Measurements from ENCODE around the gene MACROD2.
"Not testable (repeated sequence)": the region's sequence is repeated elsewhere in the genome, so short reads cannot be mapped to it uniquely, and the experiment has no call there.

MACROD2 gene

GRCh38 chr20:14197097-14197496 is 201.8 kb downstream of the MACROD2 start:
- no peak for DNase-seq

DNA sequence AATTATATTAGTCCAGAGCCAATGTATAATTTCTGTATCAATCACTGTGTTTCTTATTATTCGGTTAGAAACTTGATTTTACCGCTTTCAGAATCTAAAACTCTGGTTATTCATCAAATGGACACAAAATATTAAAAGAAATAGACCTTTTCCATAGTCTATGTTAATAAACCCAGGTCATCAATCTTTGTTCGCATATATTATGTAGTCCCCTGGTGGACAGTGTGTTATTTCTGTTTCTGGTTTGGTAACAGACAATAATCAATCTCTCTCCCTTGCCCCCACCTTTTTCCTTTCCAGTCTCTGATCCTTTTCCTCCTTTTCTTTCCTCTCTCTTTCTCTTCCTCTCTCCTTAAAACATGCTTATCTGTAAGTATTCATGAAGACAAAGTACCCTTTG is 203.1 kb downstream of the MACROD2 start:
- no peak for DNase-seq

DNA sequence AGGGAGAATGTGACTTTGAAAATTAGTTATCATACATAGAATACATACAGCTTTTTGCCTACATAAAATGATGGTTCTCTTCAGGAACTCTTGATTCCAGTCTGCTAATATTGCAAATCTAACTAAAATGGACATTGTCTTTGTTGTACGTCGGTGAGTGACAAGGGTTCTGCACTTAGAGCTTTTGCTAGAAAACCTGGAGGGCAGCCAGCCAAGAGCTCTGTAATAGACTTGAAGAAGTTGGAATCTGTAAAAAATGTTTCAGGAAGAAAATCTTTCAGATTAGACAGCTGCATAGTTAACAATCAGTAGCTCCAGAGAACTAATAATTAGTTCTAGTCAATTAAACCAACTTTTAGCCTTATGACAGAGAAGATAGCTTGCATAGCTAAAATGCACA is 203.8 kb downstream of the MACROD2 start:
- no peak for DNase-seq

DNA sequence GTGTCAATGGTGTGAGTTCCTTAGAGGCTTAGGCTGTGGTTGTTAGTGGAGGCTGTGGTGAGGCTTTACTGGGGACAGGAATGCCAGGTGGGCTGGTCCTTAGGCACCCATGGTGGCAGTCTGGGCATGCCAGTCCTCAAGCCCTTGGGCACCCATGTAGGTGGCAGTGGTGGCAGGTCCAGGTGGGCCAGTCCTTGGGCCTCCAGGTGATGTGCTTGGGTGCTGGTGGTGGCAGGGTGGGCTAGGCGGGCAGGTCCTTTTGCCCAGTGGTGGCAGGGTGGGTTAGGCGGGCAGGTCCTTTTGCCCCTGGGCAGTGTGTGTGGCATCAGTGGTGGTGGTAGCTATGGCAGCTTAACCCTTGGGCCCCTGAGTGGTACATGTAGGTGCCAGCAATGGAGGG is 208.3 kb downstream of the MACROD2 start:
- DNase-seq: no peak

DNA sequence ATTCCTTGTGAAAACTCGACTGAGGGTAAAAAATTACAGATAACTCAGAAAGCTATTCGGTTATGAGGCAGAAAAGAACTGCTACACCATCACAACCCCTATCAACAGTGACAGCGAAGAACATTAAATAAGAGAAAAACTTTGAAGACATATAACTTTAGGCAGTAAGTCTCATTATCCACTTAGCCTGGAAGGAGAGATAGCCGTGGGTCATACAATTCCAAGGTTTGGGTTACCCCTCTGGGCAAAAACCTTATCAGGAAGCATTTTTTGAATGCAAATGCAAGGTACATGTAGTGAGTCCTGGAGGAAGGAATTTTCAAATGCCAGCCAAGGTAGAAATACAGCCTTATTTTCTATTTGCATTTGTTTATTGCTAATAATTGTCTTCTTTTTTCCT is 212.3 kb downstream of the MACROD2 start:
- DNase-seq: no peak

GRCh38 chr20:14208956-14209355 is 213.6 kb downstream of the MACROD2 start:
- DNase-seq: no peak

GRCh38 chr20:14210146-14210545 is 214.8 kb downstream of the MACROD2 start:
- no peak for DNase-seq

GRCh38 chr20:14214046-14214445 is 218.7 kb downstream of the MACROD2 start:
- no peak for DNase-seq

DNA sequence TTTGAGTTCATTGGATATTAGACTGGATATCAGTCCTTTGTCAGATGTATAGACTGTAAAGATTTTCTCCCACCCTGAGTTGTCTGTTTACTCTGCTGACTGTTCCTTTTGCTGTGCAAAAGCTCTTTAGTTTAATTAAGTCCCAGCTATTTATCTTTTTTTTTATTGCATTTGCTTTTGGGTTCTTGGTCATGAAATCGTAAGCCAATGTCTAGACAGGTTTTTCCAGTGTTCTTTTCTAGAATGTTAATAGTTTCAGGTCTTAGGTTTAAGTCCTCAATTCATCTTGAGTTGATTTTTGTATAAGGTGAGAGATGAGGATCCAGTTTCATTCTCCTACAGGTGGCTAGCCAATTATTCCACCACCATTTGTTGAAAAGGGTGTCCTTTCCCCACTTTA is 220.6 kb downstream of the MACROD2 start:
- DNase-seq: not testable (repeated sequence)

DNA sequence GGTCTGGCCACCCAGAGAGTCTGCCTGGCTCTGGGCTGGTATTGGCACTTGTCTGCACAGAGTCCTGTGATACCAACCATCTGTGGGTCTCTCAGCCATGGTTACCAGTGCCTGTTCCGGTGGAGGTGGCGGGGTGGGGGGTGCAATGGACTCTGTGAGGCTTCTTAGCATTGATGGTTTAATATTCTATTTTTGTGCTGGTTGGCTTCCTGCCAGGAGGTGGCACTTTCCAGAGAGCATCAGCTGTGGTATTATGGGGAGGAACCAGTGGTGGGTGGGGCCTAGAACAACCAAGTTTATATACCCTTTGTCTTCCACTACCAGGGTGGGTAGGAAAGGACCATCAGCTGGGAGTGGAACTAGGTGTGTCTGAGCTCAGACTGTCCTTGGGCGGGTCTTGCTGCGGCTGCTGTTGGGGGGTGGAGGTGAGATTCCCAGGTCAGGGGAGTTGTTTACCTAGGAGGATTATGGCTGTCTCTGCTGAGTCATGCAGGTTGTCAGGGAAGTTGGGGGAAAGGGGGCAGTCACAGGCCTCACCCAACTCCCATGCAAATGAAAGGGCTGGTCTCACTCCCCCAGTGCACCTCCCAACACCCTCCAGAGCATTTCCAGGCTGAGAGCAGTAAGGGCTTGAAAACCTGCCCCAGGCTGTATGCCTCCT is 224.6 kb downstream of the MACROD2 start:
- DNase-seq: no peak

DNA sequence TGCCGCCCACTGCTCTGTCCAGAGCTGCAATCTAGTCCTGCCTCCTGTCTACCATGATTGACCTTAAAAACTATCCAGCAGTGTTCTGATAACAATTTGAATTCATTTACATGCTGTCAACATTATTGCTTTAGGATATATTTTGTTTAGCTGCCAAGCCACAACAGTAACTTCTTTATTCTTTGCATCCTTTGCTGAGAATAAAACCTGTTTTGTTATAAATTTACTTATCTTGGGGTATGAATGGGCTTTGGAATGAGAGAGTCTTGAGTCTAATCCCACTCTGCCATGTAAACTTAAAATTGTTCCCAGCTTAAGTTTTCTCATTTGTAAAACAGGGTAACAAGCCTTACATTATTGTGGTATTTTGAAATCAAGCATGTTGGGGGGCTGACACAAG is 225.7 kb downstream of the MACROD2 start:
- no peak for DNase-seq

GRCh38 chr20:14223806-14224205 is 228.5 kb downstream of the MACROD2 start:
- DNase-seq: no peak

GRCh38 chr20:14226051-14227049 is 231.0 kb downstream of the MACROD2 start:
- not testable (repeated sequence) for DNase-seq

DNA sequence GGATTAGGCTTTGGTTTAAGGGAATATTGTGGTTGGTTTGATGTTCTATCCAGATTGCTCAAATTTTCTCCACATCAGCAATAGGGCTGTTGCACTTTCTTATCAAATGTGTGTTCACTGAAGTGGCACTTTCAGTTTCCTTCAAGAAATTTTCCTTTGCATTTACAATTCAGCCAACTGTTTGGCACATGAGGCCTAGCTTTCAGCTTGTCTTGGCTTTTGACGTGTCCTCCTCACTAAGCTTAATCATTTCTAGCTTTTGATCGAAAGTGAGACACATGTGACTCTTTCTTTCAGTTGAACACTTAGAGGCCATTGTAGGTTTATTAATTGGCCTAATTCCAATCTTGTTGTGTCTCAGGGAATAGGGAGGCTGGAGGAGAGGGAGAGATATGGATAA is 237.3 kb downstream of the MACROD2 start:
- no peak for DNase-seq

DNA sequence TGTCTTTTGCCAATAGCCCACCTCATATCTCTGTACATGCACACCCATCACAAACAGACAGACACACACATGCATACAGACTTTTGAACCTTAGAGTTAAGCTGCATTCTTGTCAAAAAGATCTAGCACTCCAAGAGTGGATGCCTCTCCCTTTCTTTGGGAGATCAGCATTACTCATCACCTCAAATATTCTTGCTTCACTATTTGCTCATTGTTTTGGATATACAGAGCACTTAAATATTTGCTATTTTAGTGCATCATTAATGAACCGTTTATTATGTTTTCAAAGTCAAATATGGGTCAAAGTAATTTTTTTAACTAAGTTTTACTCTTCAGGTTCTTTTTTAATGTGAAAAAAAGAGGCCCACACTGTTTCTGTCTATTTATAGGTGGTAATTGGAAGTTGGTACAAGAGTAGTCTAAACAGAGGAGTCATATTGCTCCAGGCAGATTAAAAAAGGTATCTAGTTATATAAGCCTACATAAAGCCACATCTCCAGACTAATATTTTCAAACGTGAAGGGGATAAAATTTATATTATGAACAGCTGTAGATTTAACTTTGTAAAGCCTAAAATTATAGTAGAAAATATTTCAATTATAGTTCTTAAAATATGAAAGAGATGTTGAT is 239.5 kb downstream of the MACROD2 start:
- no peak for DNase-seq

DNA sequence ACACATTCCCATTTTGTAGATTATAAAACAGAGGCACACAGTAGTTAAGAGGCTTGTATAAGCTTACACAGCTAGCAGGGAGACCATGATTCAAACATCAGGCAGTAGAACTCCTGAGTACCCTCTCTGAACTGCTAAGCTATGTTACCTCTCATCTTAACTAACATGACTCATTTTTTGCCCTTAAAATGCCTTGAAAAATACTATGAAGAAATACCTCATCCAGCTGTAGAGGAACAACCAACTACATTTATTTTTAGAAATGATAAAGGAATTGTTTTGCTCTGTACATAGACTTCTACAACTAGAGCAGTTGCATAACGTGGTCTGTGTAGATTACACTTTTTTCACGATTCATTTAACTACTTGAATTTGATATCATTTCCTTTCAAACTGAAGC is 240.0 kb downstream of the MACROD2 start:
- DNase-seq: no peak

GRCh38 chr20:14245368-14245970 is 250.2 kb downstream of the MACROD2 start:
- no peak for DNase-seq

DNA sequence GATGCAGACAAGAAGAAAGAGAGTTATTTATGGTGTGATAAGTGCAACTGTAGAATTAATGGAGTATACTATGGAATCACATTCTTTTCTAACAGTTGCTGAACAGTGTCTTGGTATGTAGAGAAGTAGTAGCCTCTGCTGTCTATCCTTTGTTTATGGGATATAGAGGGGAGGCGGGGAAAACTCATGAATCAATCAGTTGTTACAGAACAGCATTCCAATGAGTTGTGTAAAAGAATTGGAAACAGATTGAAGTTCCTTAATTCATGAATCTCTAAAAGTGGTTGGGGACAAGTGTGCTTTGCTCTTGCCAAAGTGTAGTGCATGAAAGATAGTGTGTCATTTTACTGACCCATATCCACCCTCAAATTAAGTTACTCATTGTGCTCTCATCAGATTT is 264.4 kb downstream of the MACROD2 start:
- no peak for DNase-seq

DNA sequence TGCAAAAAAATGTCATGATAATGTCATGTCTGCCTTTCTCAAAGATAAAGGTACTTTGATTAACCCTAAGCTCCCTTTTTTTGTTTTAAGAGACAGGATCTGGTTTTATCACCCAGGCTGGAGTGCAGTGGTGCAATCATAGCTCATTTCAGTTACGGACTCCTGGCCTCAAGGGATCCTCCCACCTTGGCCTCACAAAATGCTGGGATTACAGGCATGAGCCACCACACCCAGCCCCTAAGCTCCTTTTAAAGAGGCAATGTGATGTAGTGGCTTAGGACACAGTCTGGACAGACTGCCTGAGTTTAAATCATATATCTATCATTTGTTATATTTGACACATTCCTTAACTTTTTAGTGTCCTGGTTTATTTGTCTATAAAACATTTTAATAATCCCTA is 265.1 kb downstream of the MACROD2 start:
- DNase-seq: no peak

- DNase-seq: no peak
These were observed 269.6 kb downstream of the MACROD2 start for GRCh38 chr20:14264869-14265268.

DNA sequence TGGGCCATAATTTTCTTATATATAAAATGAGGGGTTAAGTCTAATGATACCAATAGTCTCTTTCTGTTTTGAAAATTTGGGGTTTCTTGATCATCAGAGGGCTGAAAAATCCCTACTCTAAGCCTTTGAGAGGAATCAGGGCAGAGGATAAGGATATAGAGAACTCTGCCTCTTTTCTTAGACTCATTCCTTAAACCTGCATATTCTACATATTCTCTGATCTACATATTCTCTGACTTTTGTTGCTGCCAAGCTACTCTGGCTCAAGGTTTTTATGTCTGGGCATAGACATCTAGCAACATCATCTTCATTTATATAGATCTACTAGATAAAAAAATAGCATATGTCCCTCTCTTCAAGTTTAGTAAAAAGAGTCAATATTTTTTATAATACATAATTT is 270.9 kb downstream of the MACROD2 start:
- DNase-seq: no peak

DNA sequence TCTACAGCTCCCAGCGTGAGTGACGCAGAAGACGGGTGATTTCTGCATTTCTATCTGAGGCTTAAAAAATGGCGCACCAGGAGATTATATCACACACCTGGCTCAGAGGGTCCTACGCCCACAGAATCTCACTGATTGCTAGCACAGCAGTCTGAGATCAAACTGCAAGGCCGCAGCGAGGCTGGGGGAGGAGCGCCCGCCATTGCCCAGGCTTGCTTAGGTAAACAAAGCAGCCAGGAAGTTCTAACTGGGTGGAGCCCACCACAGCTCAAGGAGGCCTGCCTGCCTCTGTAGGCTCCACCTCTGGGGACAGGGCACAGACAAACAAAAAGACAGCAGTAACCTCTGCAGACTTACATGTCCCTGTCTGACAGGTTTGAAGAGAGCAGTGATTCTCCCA is 275.4 kb downstream of the MACROD2 start:
- DNase-seq: not testable (repeated sequence)

- DNase-seq: no peak
These were observed 286.8 kb downstream of the MACROD2 start for GRCh38 chr20:14282140-14282539.

Measured in activated naive CD4-positive, alpha-beta T cell (primary cell).